GM12878 (cell line): Measurements from ENCODE around the gene PLSCR1. TPM values are rescaled to one million over a fixed set of nuclear protein-coding genes. Genes with fewer than 3 reads are reported as not detected.

Experiments used
- ATAC-seq: fragments of 200-7000 bp; cut with Tn5 transposase; 3 replicates; pipeline ENCODE4 v1.9.1; 2020; ENCODE audit warnings: mild to moderate bottlenecking, moderate library complexity
- BruUV-seq: library from RNA; stranded (reverse); fragments of 400-500 nt; replicated peaks from 2 replicates; lab custom pipeline; 2021; lab: Mats Ljungman, UMichigan
- CTCF ChIA-PET: fragments of 300-600 bp; sonication (Branson Sonifier 250); formaldehyde crosslinking; extraction: SDS; loops from one replicate; lab custom pipeline; 2021; ENCODE audit warnings: inconsistent platforms; lab: Yijun Ruan, JAX
- POLR2A ChIA-PET: fragments of 350-600 bp; formaldehyde crosslinking; extraction: SDS; loops from one replicate; lab custom pipeline; 2021; ENCODE audit warnings: inconsistent platforms; lab: Charles Lee
- RAD21 ChIA-PET: fragments of 300-600 bp; sonication (Branson Sonifier 250); formaldehyde crosslinking; loops from one replicate; lab custom pipeline; 2023; ENCODE audit warnings: antibody characterized with exemption; ENCODE audit not compliant: unreplicated experiment; lab: Charles Lee
- SMC1A ChIA-PET: fragments of 300-600 bp; sonication (Branson Sonifier 250); formaldehyde crosslinking; loops from one replicate; lab custom pipeline; 2023; ENCODE audit not compliant: unreplicated experiment, uncharacterized antibody; lab: Charles Lee
- DNase-seq: peaks from one replicate; pipeline ENCODE4 v3.0.0-alpha.2; 2011; ENCODE audit warnings: low read depth, low spot score
- FAIRE-seq: peaks from 3 replicates; lab custom pipeline; 2011; peaks lifted over from hg19 to GRCh38; lab: Jason Lieb, UNC
- H2AFZ ChIP-seq: 2 replicates; pipeline ENCODE4 v1.6.0; 2011; ENCODE audit warnings: low read depth, low read length, control low read depth; ENCODE audit not compliant: control insufficient read depth
- H3K27ac ChIP-seq: 2 replicates; pipeline ENCODE4 v1.5.1; 2011; ENCODE audit warnings: control low read depth; ENCODE audit not compliant: control insufficient read depth, insufficient read depth
- H3K27me3 ChIP-seq, 2 experiments: replicated peaks in 1 of 2; 2 replicates each; pipeline versions ENCODE4 v1.6.0 to v1.6.1; 2011; ENCODE audit warnings: low read length in 1 of 2; ENCODE audit not compliant: control insufficient read depth in 2 of 2, insufficient read depth in 2 of 2
- H3K36me3 ChIP-seq, 2 experiments: 2 replicates each; pipeline ENCODE4 v1.5.1; 2011; ENCODE audit warnings: low read length in 1 of 2; ENCODE audit not compliant: control insufficient read depth in 2 of 2, insufficient read depth in 2 of 2
- H3K4me1 ChIP-seq: 2 replicates; pipeline ENCODE4 v1.6.1; 2011; ENCODE audit warnings: mild to moderate bottlenecking, low read length, moderate library complexity, mixed read lengths; ENCODE audit not compliant: control insufficient read depth, insufficient read depth
- H3K4me2 ChIP-seq: 2 replicates; pipeline ENCODE4 v1.6.0; 2011; ENCODE audit warnings: control low read depth; ENCODE audit not compliant: control insufficient read depth, insufficient read depth
- H3K4me3 ChIP-seq: fragments of 200-600 bp; sonication (generic); 2 replicates; pipeline ENCODE4 v1.5.1; 2016
- H3K79me2 ChIP-seq: 2 replicates; pipeline ENCODE4 v1.6.0; 2011; ENCODE audit warnings: low read length; ENCODE audit not compliant: control insufficient read depth, insufficient read depth
- H3K9ac ChIP-seq: 2 replicates; pipeline ENCODE4 v1.8.0; 2011; ENCODE audit warnings: low read length, control low read depth, mixed read lengths; ENCODE audit not compliant: control insufficient read depth, insufficient read depth
- H3K9me3 ChIP-seq: replicated peaks from 3 replicates; pipeline ENCODE4 v1.5.1; 2011; ENCODE audit warnings: mild to moderate bottlenecking, low read length; ENCODE audit not compliant: control insufficient read depth, insufficient read depth
- H4K20me1 ChIP-seq: 2 replicates; pipeline ENCODE4 v1.6.0; 2011; ENCODE audit not compliant: control insufficient read depth, insufficient read depth
- BCL11A ChIP-seq: IDR thresholded peaks from 2 replicates; pipeline ENCODE4 v1.6.1; 2011; ENCODE audit warnings: low read depth, low read length
- CTCF ChIP-seq, 3 experiments: IDR thresholded peaks in 2 of 3; conservative IDR thresholded peaks in 1 of 3; 2 replicates each; pipeline ENCODE4 v1.5.1; 2011; ENCODE audit warnings: low read depth in 3 of 3, low read length in 3 of 3, mild to moderate bottlenecking in 3 of 3, control low read depth in 2 of 3, moderate library complexity in 2 of 3, inconsistent platforms in 1 of 3, mixed read lengths in 1 of 3; ENCODE audit not compliant: control insufficient read depth in 2 of 3, insufficient read depth in 1 of 3; ENCODE audit errors: extremely low read depth in 1 of 3
- KAT2A ChIP-seq: conservative IDR thresholded peaks from 2 replicates; pipeline ENCODE4 v1.6.1; 2011; ENCODE audit warnings: low read depth, low read length; ENCODE audit not compliant: control insufficient read depth
- NRF1 ChIP-seq: conservative IDR thresholded peaks from 2 replicates; pipeline ENCODE4 v1.6.1; 2011; ENCODE audit warnings: mild to moderate bottlenecking, low read depth, low read length, improper control_type of control experiment
- PBX3 ChIP-seq: IDR thresholded peaks from 2 replicates; pipeline ENCODE4 v1.6.1; 2011; ENCODE audit warnings: mild to moderate bottlenecking, low read depth, low read length, moderate library complexity; ENCODE audit not compliant: insufficient replicate concordance
- RAD21 ChIP-seq: IDR thresholded peaks from 2 replicates; pipeline ENCODE4 v1.6.1; 2011; ENCODE audit warnings: mild to moderate bottlenecking, low read depth, low read length, moderate library complexity; ENCODE audit not compliant: insufficient read depth
- RCOR1 ChIP-seq: conservative IDR thresholded peaks from 2 replicates; pipeline ENCODE4 v1.6.1; 2012; ENCODE audit warnings: low read depth, low read length, improper control_type of control experiment
- SMC3 ChIP-seq: IDR thresholded peaks from 2 replicates; pipeline ENCODE4 v1.6.1; 2011; ENCODE audit warnings: low read length, improper control_type of control experiment, borderline replicate concordance
- TCF3 ChIP-seq: IDR thresholded peaks from 2 replicates; pipeline ENCODE4 v1.6.1; 2012; ENCODE audit warnings: low read depth, mild to moderate bottlenecking, low read length, borderline replicate concordance; ENCODE audit not compliant: insufficient read depth
- ZZZ3 ChIP-seq: IDR thresholded peaks from 2 replicates; pipeline ENCODE4 v1.6.1; 2011; ENCODE audit warnings: low read depth; ENCODE audit not compliant: control insufficient read depth, insufficient read length
- WGBS: methylation state at CpG from one replicate; pipeline ENCODE4 v1.1.6; 2016; ENCODE audit warnings: low lambda C conversion rate; ENCODE audit not compliant: insufficient replicate concordance, insufficient coverage; ENCODE audit errors: missing lambda C conversion rate; 5-methylcytosine and 5-hydroxymethylcytosine counted together
- in situ Hi-C: fragments of 300-500 bp; cut with MboI; formaldehyde crosslinking; loops from 9 replicates; pipeline ENCODE4 v1.14.3; 2018; ENCODE audit warnings: mixed read lengths
- intact Hi-C: fragments of 100-400 bp; cut with micrococcal nuclease; formaldehyde crosslinking; loops from one replicate; pipeline ENCODE4 v1.14.2; 2022; ENCODE audit not compliant: unreplicated experiment
- polyA plus RNA-seq, 11 experiments: library from polyadenylated mRNA; depleted of rRNA in 4 of 11; unstranded in 6 of 11; stranded (reverse) in 5 of 11; fragments of >200 nt; fragmentation: Nextera tagmentation in 4 of 11; fragmentation: Illumina TruSeq in 1 of 11; extraction: Ambion mirVana in 4 of 11; extraction: Trizol in 1 of 11; gene quantifications; 1 replicate in 1 of 11; 2 replicates in 10 of 11; pipeline versions ENCODE4 v1.2.1 to v1.2.3, GENCODE V29; 2011 to 2016; ENCODE audit warnings: inconsistent platforms in 2 of 11, missing spikeins in 2 of 11, low read depth in 1 of 11
- total RNA-seq, 4 experiments: library from RNA; depleted of rRNA in 3 of 4; stranded (reverse); fragments of >200 nt in 3 of 4; fragmentation: Illumina TruSeq in 1 of 4; extraction: Trizol in 1 of 4; gene quantifications; 2 replicates each; pipeline versions ENCODE4 v1.2.1 to v1.2.3, GENCODE V29; 2013 to 2021

The PLSCR1 gene
- total and polyA plus RNA-seq, 10 of the 15 experiments (the other 5 are each of a cell fraction or from before 2014, with no cell fraction given): 35.4 to 77.8 (median 41.1) TPM

GRCh38 chr3:146590521-146590920, 46.1 kb upstream of the PLSCR1 start:
- H3K79me2 ChIP-seq: no peaks in the 10 kb centered on the region
- ATAC-seq (no peak), DNase-seq (no peak), FAIRE-seq (no peak)
- BruUV-seq: no TSS peak
- H4K20me1 ChIP-seq: no peaks in the 10 kb centered on the region
- RAD21 ChIA-PET: interaction anchor here (1.1 to 1.9 kb wide), 3 partner anchors 48 to 401 kb away, joined by 3 to 8 read pairs (median 6); no protein-coding TSS in a partner anchor
- H3K4me3 ChIP-seq: no peak overlapping the region
- CTCF ChIA-PET: interaction anchor here (0.6 to 3.1 kb wide), 11 partner anchors 8 to 1791 kb away, joined by 3 to 21 read pairs (median 5); no protein-coding TSS in a partner anchor
- SMC1A ChIA-PET: interaction anchor here (0.6 to 2.5 kb wide), 6 partner anchors 9 to 459 kb away, joined by 3 to 9 read pairs (median 4); no protein-coding TSS in a partner anchor
- in situ Hi-C loops: loop anchor here (25.0 kb wide), 1 partner anchor 528 kb away; no protein-coding TSS in a partner anchor
- intact Hi-C loops: no loop called here
- H3K27ac ChIP-seq: no peak overlapping the region
- 2% methylated on average over 2 of the region's 2 CpGs for WGBS
- POLR2A ChIA-PET: interaction anchor here (0.6 kb wide), 1 partner anchor 60 kb away, joined by 4 read pairs; no protein-coding TSS in a partner anchor
- no peaks in the 10 kb centered on the region for H3K4me1 ChIP-seq
- no peak overlapping the region for H3K9ac ChIP-seq
- no peak overlapping the region for H3K4me2 ChIP-seq
- H2AFZ ChIP-seq: no peak overlapping the region
- TF ChIP-seq KAT2A: no peak
- TF ChIP-seq NRF1: no peak
- TF ChIP-seq, all 136 proteins: peak for 0
- Histone ChIP-seq H3K36me3 (no peaks in the 10 kb centered on the region), H3K27me3 (no peaks in the 10 kb centered on the region), H3K9me3 (no peaks in the 10 kb centered on the region)

GRCh38 chr3:146589899-146590508, 45.6 kb upstream of the PLSCR1 start:
- BruUV-seq: no TSS peak
- in situ Hi-C loops: loop anchor here (25.0 kb wide), 1 partner anchor 528 kb away; no protein-coding TSS in a partner anchor
- Histone ChIP-seq H3K4me1 (no peaks in the 10 kb centered on the region), H3K27ac (no peak overlapping the region), H3K9ac (no peak overlapping the region), H2AFZ (no peak overlapping the region), H3K27me3 (no peaks in the 10 kb centered on the region), H3K4me3 (no peak overlapping the region), H3K4me2 (no peak overlapping the region), H3K79me2 (no peaks in the 10 kb centered on the region)
- no peak for FAIRE-seq
- 0% methylated on average over 1 of the region's 1 CpG for whole genome bisulfite sequencing
- SMC1A ChIA-PET: interaction anchor here (0.6 to 2.5 kb wide), 5 partner anchors 9 to 310 kb away, joined by 3 to 9 read pairs (median 4); no protein-coding TSS in a partner anchor
- DNase-seq: no peak
- POLR2A ChIA-PET: no interaction called here
- RAD21 ChIA-PET: interaction anchor here (1.1 to 1.9 kb wide), 3 partner anchors 49 to 401 kb away, joined by 3 to 8 read pairs (median 6); no protein-coding TSS in a partner anchor
- intact Hi-C loops: no loop called here
- ATAC-seq: peak; percentile 65
- peak; percentile 30 to 51 (median 38); a peak in 5 of 6 replicates for TF ChIP-seq CTCF (IDR thresholded peaks at IDR 0.05 in 2 of 3, conservative IDR thresholded peaks at IDR 0.05 in 1 of 3; ENCODE audit: control insufficient read depth in 2 of 3, extremely low read depth in 1 of 3, insufficient read depth in 1 of 3, low read depth in 3 of 3, low read length in 3 of 3)
- no peak for TF ChIP-seq RCOR1
- no peak for TF ChIP-seq PBX3
- TF ChIP-seq RAD21: peak; percentile 48; the same call in 1 of the 2 replicates
- peak; percentile 53; the same call in 1 of the 2 replicates for TF ChIP-seq SMC3
- no peak for TF ChIP-seq TCF3
- no peak for TF ChIP-seq ZZZ3
- TF ChIP-seq BCL11A: no peak
- TF ChIP-seq, all 136 proteins: peak for 3
- H4K20me1 ChIP-seq: no peaks in the 10 kb centered on the region
- no peaks in the 10 kb centered on the region for H3K36me3 ChIP-seq
- CTCF ChIA-PET: interaction anchor here (0.5 to 3.1 kb wide), 15 partner anchors 8 to 601 kb away, joined by 3 to 21 read pairs (median 3); no protein-coding TSS in a partner anchor
- no peaks in the 10 kb centered on the region for H3K9me3 ChIP-seq
